Esophagus squamous epithelium (tissue), 4 donors: ENCODE data around the gene NET1.
"Not testable (repeated sequence)": the region's sequence is repeated elsewhere in the genome, so short reads cannot be mapped to it uniquely, and the experiment has no call there.

Source experiments
- POLR2A ChIP-seq, 4 donors: fragments of 450-650 bp; IDR thresholded peaks; one replicate each; pipeline ENCODE4 v1.6.1; 2017; ENCODE audit warnings: antibody characterized with exemption in 4 of 4, mild to moderate bottlenecking in 4 of 4, moderate library complexity in 3 of 4
- TF ChIP-seq, protein P1 (sequence below), 6 experiments: fragments of 450-650 bp in 4 of 6; fragments of 200-600 bp in 2 of 6; sonication (generic) in 2 of 6; IDR thresholded peaks; one replicate each; pipeline ENCODE4 v1.5.1; 2016 to 2019; ENCODE audit warnings: antibody characterized with exemption in 6 of 6, mild to moderate bottlenecking in 4 of 6, moderate library complexity in 4 of 6

DNA sequence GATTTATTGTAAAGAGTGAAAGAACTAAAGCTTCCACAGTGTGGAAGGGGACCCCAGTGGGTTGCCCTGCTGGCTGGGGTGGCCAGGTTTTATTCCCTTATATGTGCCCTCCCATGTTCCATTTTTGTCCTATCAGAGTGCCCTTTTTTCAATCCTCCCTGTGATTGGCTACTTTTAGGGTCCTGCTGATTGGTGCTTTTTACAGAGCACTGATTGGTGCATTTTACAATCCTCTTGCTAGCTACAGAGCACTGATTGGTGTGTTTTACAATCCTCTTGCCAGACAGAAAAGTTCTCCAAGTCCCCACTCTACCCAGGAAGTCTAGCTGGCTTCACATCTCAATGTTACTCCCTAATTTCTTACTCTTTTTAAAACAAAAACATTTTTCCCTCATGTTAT, 1.6 kb upstream of the NET1 start:
- TF ChIP-seq POLR2A (IDR thresholded peaks at IDR 0.05) = not testable (repeated sequence)
- TF ChIP-seq, protein P1, sequence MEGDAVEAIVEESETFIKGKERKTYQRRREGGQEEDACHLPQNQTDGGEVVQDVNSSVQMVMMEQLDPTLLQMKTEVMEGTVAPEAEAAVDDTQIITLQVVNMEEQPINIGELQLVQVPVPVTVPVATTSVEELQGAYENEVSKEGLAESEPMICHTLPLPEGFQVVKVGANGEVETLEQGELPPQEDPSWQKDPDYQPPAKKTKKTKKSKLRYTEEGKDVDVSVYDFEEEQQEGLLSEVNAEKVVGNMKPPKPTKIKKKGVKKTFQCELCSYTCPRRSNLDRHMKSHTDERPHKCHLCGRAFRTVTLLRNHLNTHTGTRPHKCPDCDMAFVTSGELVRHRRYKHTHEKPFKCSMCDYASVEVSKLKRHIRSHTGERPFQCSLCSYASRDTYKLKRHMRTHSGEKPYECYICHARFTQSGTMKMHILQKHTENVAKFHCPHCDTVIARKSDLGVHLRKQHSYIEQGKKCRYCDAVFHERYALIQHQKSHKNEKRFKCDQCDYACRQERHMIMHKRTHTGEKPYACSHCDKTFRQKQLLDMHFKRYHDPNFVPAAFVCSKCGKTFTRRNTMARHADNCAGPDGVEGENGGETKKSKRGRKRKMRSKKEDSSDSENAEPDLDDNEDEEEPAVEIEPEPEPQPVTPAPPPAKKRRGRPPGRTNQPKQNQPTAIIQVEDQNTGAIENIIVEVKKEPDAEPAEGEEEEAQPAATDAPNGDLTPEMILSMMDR (IDR thresholded peaks at IDR 0.05) = not testable (repeated sequence)
